Myocyte (in vitro differentiated cells): ENCODE data around the gene TSHZ3. TPM values are rescaled to one million over a fixed set of nuclear protein-coding genes. Genes with fewer than 3 reads are reported as not detected.

Source experiments
- DNase-seq: peaks from one replicate; pipeline ENCODE4 v3.0.0-alpha.2; 2012; ENCODE audit warnings: low read depth
- total RNA-seq: library from RNA; depleted of rRNA; stranded (reverse); fragments of >200 nt; gene quantifications from 2 replicates; pipeline ENCODE4 v1.2.3, GENCODE V29; 2014

The TSHZ3 gene
- total RNA-seq, 1 donor from 2014 or later, result 8.1 TPM

GRCh38 chr19:31252441-31252840 is 96.8 kb downstream of the TSHZ3 start:
- DNase-seq, result no peak

- peak; percentile 41 for DNase-seq
Measured at GRCh38 chr19:31249217-31249616, 100.0 kb downstream of the TSHZ3 start.

- DNase-seq, result no peak
Measured at GRCh38 chr19:31235806-31236205, 113.4 kb downstream of the TSHZ3 start.

- DNase-seq, result no peak
Measured at GRCh38 chr19:31233295-31233800, 115.9 kb downstream of the TSHZ3 start.

GRCh38 chr19:31232871-31233270 is 116.4 kb downstream of the TSHZ3 start:
- peak; percentile 43 for DNase-seq

- no peak for DNase-seq
Measured at GRCh38 chr19:31232180-31232579, 117.1 kb downstream of the TSHZ3 start.

GRCh38 chr19:31231237-31231636 is 118.0 kb downstream of the TSHZ3 start:
- DNase-seq, result no peak

GRCh38 chr19:31226151-31226935 is 122.9 kb downstream of the TSHZ3 start:
- no peak for DNase-seq
